GM18870 (cell line): ENCODE data around the gene TRIM2.
"Not testable (repeated sequence)": the region's sequence is repeated elsewhere in the genome, so short reads cannot be mapped to it uniquely, and the experiment has no call there.

Source experiments
- ATAC-seq: cut with Tn5 transposase; IDR thresholded peaks from one replicate; pipeline ENCODE4 v1.9.1; 2021; ENCODE audit warnings: moderate library complexity; ENCODE audit not compliant: unreplicated experiment

Gene TRIM2

GRCh38 chr4:153189016-153189801, 15.0 kb upstream of the TRIM2 start:
- ATAC-seq: no peak

GRCh38 chr4:153191795-153192363, 12.4 kb upstream of the TRIM2 start:
- no peak for ATAC-seq

GRCh38 chr4:153197301-153197700, 6.9 kb upstream of the TRIM2 start:
- no peak for ATAC-seq

GRCh38 chr4:153198719-153199118, 5.5 kb upstream of the TRIM2 start:
- ATAC-seq: no peak

GRCh38 chr4:153203746-153204145, 497 bp upstream of the TRIM2 start:
- ATAC-seq: not testable (repeated sequence)

GRCh38 chr4:153204728-153205648, 745 bp downstream of the TRIM2 start:
- no peak for ATAC-seq

- no peak for ATAC-seq
These were observed 1.5 kb downstream of the TRIM2 start for GRCh38 chr4:153205757-153206156.

- no peak for ATAC-seq
These were observed 2.3 kb downstream of the TRIM2 start for GRCh38 chr4:153206534-153206933.

- ATAC-seq: no peak
These were observed 2.8 kb downstream of the TRIM2 start for GRCh38 chr4:153207027-153207426.

GRCh38 chr4:153207567-153207966, 3.3 kb downstream of the TRIM2 start:
- ATAC-seq: no peak

- ATAC-seq: no peak
These were observed 5.2 kb downstream of the TRIM2 start for GRCh38 chr4:153209410-153209809.

- no peak for ATAC-seq
These were observed 6.5 kb downstream of the TRIM2 start for GRCh38 chr4:153210727-153211126.

GRCh38 chr4:153211986-153212728, 7.9 kb downstream of the TRIM2 start:
- no peak for ATAC-seq

- no peak for ATAC-seq
These were observed 8.5 kb downstream of the TRIM2 start for GRCh38 chr4:153212736-153213135.

GRCh38 chr4:153215921-153216320, 11.7 kb downstream of the TRIM2 start:
- ATAC-seq: no peak

- ATAC-seq: no peak
These were observed 12.3 kb downstream of the TRIM2 start for GRCh38 chr4:153216546-153216945.

- no peak for ATAC-seq
These were observed 13.2 kb downstream of the TRIM2 start for GRCh38 chr4:153217440-153217839.

- ATAC-seq: no peak
These were observed 14.7 kb downstream of the TRIM2 start for GRCh38 chr4:153218961-153219360.

GRCh38 chr4:153220682-153221395, 16.6 kb downstream of the TRIM2 start:
- ATAC-seq: no peak
